Loucy (cell line): ENCODE measurements around the gene TBX3.

ENCODE experiments used
- EZH2phosphoT487 ChIP-seq: fragments of 200-600 bp; IDR thresholded peaks from 2 replicates; pipeline ENCODE4 v1.6.1; 2018; ENCODE audit warnings: antibody characterized with exemption, mild to moderate bottlenecking, moderate library complexity, borderline replicate concordance
- TF ChIP-seq, protein P1 (sequence below): fragments of 200-600 bp; sonication (generic); conservative IDR thresholded peaks from 2 replicates; pipeline ENCODE4 v1.5.1; 2014; ENCODE audit warnings: mild to moderate bottlenecking, antibody characterized with exemption, low read length

DNA sequence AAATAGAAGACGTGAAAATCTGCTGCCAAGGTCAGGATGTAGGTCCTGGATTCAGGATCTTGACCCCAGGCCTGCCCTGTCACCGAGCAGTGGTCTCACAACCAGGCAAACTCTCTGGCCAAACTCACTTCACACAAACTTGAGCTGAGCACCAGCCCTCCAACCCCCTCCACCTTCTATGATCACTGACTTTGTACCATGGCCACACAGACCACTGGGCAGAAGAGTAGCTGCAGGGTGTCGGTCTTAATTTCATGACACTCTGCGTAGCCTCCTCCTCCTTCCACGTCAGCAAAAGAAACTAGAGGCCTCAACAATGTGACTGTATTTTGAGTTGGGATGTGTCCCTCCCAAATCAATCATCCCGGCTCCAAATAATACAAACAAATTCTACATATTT lies 7.2 kb upstream of the TBX3 start:
- TF ChIP-seq, protein P1, sequence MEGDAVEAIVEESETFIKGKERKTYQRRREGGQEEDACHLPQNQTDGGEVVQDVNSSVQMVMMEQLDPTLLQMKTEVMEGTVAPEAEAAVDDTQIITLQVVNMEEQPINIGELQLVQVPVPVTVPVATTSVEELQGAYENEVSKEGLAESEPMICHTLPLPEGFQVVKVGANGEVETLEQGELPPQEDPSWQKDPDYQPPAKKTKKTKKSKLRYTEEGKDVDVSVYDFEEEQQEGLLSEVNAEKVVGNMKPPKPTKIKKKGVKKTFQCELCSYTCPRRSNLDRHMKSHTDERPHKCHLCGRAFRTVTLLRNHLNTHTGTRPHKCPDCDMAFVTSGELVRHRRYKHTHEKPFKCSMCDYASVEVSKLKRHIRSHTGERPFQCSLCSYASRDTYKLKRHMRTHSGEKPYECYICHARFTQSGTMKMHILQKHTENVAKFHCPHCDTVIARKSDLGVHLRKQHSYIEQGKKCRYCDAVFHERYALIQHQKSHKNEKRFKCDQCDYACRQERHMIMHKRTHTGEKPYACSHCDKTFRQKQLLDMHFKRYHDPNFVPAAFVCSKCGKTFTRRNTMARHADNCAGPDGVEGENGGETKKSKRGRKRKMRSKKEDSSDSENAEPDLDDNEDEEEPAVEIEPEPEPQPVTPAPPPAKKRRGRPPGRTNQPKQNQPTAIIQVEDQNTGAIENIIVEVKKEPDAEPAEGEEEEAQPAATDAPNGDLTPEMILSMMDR = no peak
- TF ChIP-seq EZH2phosphoT487 = no peak
